ENCODE results near the gene PM20D2.

PM20D2 gene

DNA sequence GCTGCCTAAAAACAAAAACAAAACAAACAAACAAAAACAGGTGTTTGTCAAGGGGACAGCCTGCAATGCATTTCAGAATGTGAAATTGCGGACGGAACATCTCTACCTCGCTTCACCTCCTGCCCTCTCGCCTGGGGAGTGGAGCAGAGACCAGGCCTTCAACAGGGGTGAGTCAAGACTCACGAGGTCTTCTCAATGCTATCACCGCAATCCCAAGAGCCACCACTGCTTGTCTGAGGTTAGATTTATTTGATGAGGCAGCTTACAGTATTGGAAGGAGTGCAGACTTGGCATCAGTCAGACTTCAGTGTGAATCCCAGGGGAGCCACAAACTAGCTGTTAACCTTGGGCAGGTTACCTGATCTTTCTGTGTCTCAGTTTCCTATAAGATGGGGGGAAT is 63.6 kb downstream of the PM20D2 start:
- Histone ChIP-seq H3K27me3 (ENCODE audit: control insufficient read depth, insufficient read depth, low read length) (peaks cover 21% of the 10 kb centered on the region), H3K9me3 (replicated peaks; ENCODE audit: low read length) (no peaks in the 10 kb centered on the region), H3K4me3 (ENCODE audit: low read length) (no peak overlapping the region), H3K4me1 (ENCODE audit: control insufficient read depth, insufficient read depth, low read length) (no peaks in the 10 kb centered on the region), H3K36me3 (ENCODE audit: insufficient read depth, low read length) (no peaks in the 10 kb centered on the region), H3K9ac (ENCODE audit: low read depth, low read length) (no peak overlapping the region), H3K4me2 (ENCODE audit: low read length) (no peak overlapping the region)

DNA sequence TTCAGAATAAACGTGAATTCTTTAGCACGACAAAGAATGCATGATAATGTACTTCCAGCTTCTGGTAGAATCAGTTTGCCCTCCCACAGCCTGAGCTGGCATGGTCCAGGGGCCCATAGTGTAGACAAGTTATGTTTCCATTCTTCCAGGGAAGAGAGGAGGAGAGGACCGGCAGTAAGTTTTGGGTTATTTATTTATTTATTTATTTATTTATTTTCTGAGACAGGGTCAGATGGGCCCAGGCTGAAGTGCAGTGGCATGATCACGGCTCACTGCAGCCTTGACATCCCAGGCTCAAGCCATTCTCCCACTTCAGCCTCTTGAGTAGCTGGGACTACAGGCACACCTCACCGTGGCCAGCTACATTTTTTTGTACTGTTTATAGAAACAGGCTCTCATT is 66.6 kb downstream of the PM20D2 start:
- H3K4me1 ChIP-seq (ENCODE audit: control insufficient read depth, insufficient read depth, low read length), result peaks cover 3% of the 10 kb centered on the region
- H3K9ac ChIP-seq (ENCODE audit: low read depth, low read length), result no peak overlapping the region
- no peaks in the 10 kb centered on the region for H3K36me3 ChIP-seq (ENCODE audit: insufficient read depth, low read length)
- H3K4me3 ChIP-seq (ENCODE audit: low read length), result no peak overlapping the region
- H3K9me3 ChIP-seq (replicated peaks; ENCODE audit: low read length), result no peaks in the 10 kb centered on the region
- H3K4me2 ChIP-seq (ENCODE audit: low read length), result no peak overlapping the region
- H3K27me3 ChIP-seq (ENCODE audit: control insufficient read depth, insufficient read depth, low read length), result peaks cover 23% of the 10 kb centered on the region

DNA sequence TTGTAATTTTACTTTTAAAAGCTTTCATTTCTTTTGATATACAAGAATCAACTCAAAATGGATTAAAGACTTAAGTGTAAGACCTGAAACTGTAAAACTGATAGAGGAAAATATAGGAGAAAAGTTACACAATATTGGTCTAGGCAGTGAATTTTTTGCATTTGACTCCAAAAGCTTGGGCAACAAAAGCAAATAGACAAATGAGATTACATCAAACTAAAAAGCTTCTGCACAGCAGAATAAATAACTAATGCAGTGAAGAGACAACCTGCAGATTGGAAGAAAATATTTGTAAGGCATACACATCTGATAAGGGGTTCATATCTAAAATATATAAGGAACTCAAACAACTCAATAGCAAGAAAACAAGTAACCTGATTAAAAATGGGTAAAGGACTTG is 68.3 kb downstream of the PM20D2 start:
- Histone ChIP-seq H3K4me1 (ENCODE audit: control insufficient read depth, insufficient read depth, low read length) (peaks cover 7% of the 10 kb centered on the region), H3K9ac (ENCODE audit: low read depth, low read length) (no peak overlapping the region), H3K4me3 (ENCODE audit: low read length) (no peak overlapping the region), H3K4me2 (ENCODE audit: low read length) (no peak overlapping the region), H3K36me3 (ENCODE audit: insufficient read depth, low read length) (no peaks in the 10 kb centered on the region), H3K9me3 (replicated peaks; ENCODE audit: low read length) (no peaks in the 10 kb centered on the region), H3K27me3 (ENCODE audit: control insufficient read depth, insufficient read depth, low read length) (peaks cover 20% of the 10 kb centered on the region)

All from skeletal muscle satellite cell (primary cell).